Activated CD4-positive, alpha-beta memory T cell treated with anti-CD3 and anti-CD28 coated beads for 36 hours (primary cell): ENCODE results near the gene ABCA4. TPM values are rescaled to one million over a fixed set of nuclear protein-coding genes. Genes with fewer than 3 reads are reported as not detected.

Experiments used
- CTCF ChIA-PET: fragments of 350-600 bp; sonication (Branson Sonifier 250); formaldehyde crosslinking; loops from one replicate; lab custom pipeline; 2021; ENCODE audit warnings: antibody characterized with exemption, inconsistent platforms; lab: Charles Lee
- POLR2A ChIA-PET: fragments of 350-600 bp; sonication (Branson Sonifier 250); formaldehyde crosslinking; loops from one replicate; lab custom pipeline; 2021; ENCODE audit warnings: antibody characterized with exemption; lab: Charles Lee
- DNase-seq: peaks from one replicate; pipeline ENCODE4 v3.0.0-alpha.2; 2020
- H3K27ac Mint-ChIP-seq: one replicate; pipeline ENCODE4 v1.8.0; 2021; ENCODE audit warnings: mixed read lengths
- H3K27me3 Mint-ChIP-seq: one replicate; pipeline ENCODE4 v1.8.0; 2021; ENCODE audit warnings: mixed read lengths
- H3K36me3 Mint-ChIP-seq: one replicate; pipeline ENCODE4 v1.8.0; 2021; ENCODE audit warnings: mixed read lengths
- H3K4me1 Mint-ChIP-seq: one replicate; pipeline ENCODE4 v1.8.0; 2021; ENCODE audit warnings: low read depth, mixed read lengths
- H3K4me3 Mint-ChIP-seq: one replicate; pipeline ENCODE4 v1.8.0; 2021; ENCODE audit warnings: mild to moderate bottlenecking, mixed read lengths
- H3K9me3 Mint-ChIP-seq: one replicate; pipeline ENCODE4 v1.8.0; 2021; ENCODE audit warnings: mixed read lengths
- intact Hi-C: fragments of 100-400 bp; cut with micrococcal nuclease; formaldehyde crosslinking; loops from one replicate; pipeline ENCODE4 v1.15.1; 2023
- total RNA-seq, 2 experiments: library from RNA; stranded (reverse); gene quantifications; one replicate each; pipeline ENCODE4 v1.2.3, GENCODE V29; 2021

Gene ABCA4
- total RNA-seq, 2 experiments from 2014 or later = not detected

DNA sequence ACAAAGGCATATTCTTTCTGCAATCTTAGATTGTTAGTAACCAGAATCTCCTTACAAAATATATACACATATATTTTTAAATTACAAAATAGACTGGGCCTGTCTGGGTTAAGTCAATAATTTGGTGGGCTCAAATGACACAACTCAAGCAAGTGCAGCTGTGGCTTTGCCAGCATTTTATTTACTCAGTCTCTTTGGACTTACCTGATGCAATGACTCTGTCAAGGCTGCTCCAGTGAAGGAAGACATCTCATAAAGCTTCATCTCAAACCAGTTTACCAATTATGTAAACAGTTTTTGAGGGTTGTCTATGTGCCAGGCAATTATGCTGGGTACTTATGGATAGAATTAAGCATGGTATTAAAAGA is 22.8 kb upstream of the ABCA4 start:
- Mint-ChIP-seq H3K27me3 (no peaks in the 10 kb centered on the region), H3K9me3 (no peaks in the 10 kb centered on the region), H3K4me1 (no peaks in the 10 kb centered on the region), H3K4me3 (no peak overlapping the region), H3K27ac (no peak overlapping the region), H3K36me3 (no peaks in the 10 kb centered on the region)
- DNase-seq = no peak
- ChIA-PET CTCF (interaction anchor here (0.7 kb wide), 1 partner anchor 118 kb away, joined by 3 read pairs; no protein-coding TSS in a partner anchor), POLR2A (no interaction called here)
- intact Hi-C loops = no loop called here

GRCh38 chr1:94143173-94143808 is 22.3 kb upstream of the ABCA4 start:
- intact Hi-C loops = no loop called here
- DNase-seq = no peak
- Mint-ChIP-seq H3K36me3 (no peaks in the 10 kb centered on the region), H3K27me3 (no peaks in the 10 kb centered on the region), H3K4me1 (no peaks in the 10 kb centered on the region), H3K4me3 (no peak overlapping the region), H3K27ac (no peak overlapping the region), H3K9me3 (no peaks in the 10 kb centered on the region)
- POLR2A ChIA-PET = no interaction called here
- CTCF ChIA-PET = interaction anchor here (0.7 kb wide), 1 partner anchor 118 kb away, joined by 3 read pairs; no protein-coding TSS in a partner anchor

GRCh38 chr1:94142583-94142982 is 21.6 kb upstream of the ABCA4 start:
- intact Hi-C loops = no loop called here
- Mint-ChIP-seq H3K4me1 (no peaks in the 10 kb centered on the region), H3K27me3 (no peaks in the 10 kb centered on the region), H3K27ac (no peak overlapping the region), H3K9me3 (no peaks in the 10 kb centered on the region), H3K36me3 (no peaks in the 10 kb centered on the region), H3K4me3 (no peak overlapping the region)
- DNase-seq = no peak
- POLR2A ChIA-PET = no interaction called here
- CTCF ChIA-PET = no interaction called here

DNA sequence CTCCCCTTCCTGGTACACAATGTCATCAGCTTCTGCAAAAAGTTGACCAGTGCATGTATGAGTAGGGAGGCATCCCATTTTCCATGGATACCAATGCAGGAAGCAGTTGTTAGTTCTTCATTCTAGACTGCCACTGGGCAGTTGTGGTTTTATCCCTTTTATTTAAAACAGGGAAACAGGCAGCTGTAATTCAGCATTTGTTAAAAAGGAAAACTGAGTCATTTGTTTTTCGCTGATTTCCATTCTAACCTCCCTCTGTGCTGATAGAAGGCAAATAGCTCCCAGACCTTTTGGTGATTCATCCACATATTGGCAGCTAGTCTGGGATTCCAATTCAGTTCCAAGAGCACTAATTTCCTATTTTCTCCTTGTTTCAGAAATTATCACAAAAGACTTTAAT is 21.1 kb upstream of the ABCA4 start:
- H3K4me3 Mint-ChIP-seq = no peak overlapping the region
- ChIA-PET CTCF (no interaction called here), POLR2A (no interaction called here)
- no peak for DNase-seq
- no peaks in the 10 kb centered on the region for H3K27me3 Mint-ChIP-seq
- H3K4me1 Mint-ChIP-seq = no peaks in the 10 kb centered on the region
- no peak overlapping the region for H3K27ac Mint-ChIP-seq
- intact Hi-C loops = no loop called here
- no peaks in the 10 kb centered on the region for H3K9me3 Mint-ChIP-seq
- H3K36me3 Mint-ChIP-seq = no peaks in the 10 kb centered on the region

DNA sequence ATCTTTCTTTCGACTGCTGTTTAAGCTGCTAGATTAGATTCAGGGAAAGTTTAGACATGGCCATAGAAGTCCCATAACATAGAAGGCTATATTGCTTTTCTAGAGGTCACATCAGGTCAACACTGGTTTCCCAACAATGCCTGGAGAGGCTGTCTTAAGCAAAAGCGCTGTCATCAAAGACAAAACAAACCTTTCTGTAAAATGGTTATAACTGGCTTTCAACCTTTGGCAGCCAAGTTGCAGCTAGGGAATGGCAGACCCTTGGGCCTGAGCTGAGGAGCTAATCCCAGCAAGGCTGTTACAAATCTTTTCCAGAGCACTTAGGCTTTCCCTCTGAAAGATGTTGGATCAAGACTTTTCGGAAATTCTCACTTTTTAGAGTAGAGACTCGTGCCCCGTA is 11.2 kb upstream of the ABCA4 start:
- CTCF ChIA-PET = no interaction called here
- intact Hi-C loops = no loop called here
- DNase-seq = no peak

GRCh38 chr1:94130851-94131595 is 10.1 kb upstream of the ABCA4 start:
- intact Hi-C loops = no loop called here
- H3K4me3 Mint-ChIP-seq = no peak overlapping the region
- H3K27me3 Mint-ChIP-seq = peaks cover 8% of the 10 kb centered on the region
- DNase-seq = no peak
- ChIA-PET POLR2A (no interaction called here), CTCF (no interaction called here)
- no peaks in the 10 kb centered on the region for H3K4me1 Mint-ChIP-seq
- H3K27ac Mint-ChIP-seq = no peak overlapping the region
- peaks cover 9% of the 10 kb centered on the region for H3K9me3 Mint-ChIP-seq
- H3K36me3 Mint-ChIP-seq = no peaks in the 10 kb centered on the region

More for the DNA sequence above, 11.2 kb upstream of the ABCA4 start:
- Mint-ChIP-seq H3K4me3 (no peak overlapping the region), H3K4me1 (no peaks in the 10 kb centered on the region), H3K27me3 (peaks cover 10% of the 10 kb centered on the region), H3K9me3 (peaks cover 9% of the 10 kb centered on the region), H3K36me3 (no peaks in the 10 kb centered on the region), H3K27ac (no peak overlapping the region)
- POLR2A ChIA-PET = no interaction called here

- intact Hi-C loops = no loop called here
Observed at GRCh38 chr1:94126651-94127050, 5.7 kb upstream of the ABCA4 start.

GRCh38 chr1:94125551-94126514 is 4.9 kb upstream of the ABCA4 start:
- POLR2A ChIA-PET = no interaction called here
- DNase-seq = no peak
- Mint-ChIP-seq H3K4me3 (no peak overlapping the region), H3K27ac (no peak overlapping the region), H3K9me3 (no peaks in the 10 kb centered on the region), H3K27me3 (no peaks in the 10 kb centered on the region), H3K4me1 (no peaks in the 10 kb centered on the region), H3K36me3 (no peaks in the 10 kb centered on the region)
- intact Hi-C loops = no loop called here
- CTCF ChIA-PET = no interaction called here

More at GRCh38 chr1:94126651-94127050, 5.7 kb upstream of the ABCA4 start:
- Mint-ChIP-seq H3K9me3 (no peaks in the 10 kb centered on the region), H3K27me3 (peaks cover 4% of the 10 kb centered on the region), H3K4me3 (no peak overlapping the region), H3K27ac (no peak overlapping the region), H3K4me1 (no peaks in the 10 kb centered on the region), H3K36me3 (no peaks in the 10 kb centered on the region)
- DNase-seq = no peak
- ChIA-PET CTCF (no interaction called here), POLR2A (no interaction called here)

GRCh38 chr1:94124538-94124937 is 3.6 kb upstream of the ABCA4 start:
- POLR2A ChIA-PET = no interaction called here
- Mint-ChIP-seq H3K27ac (no peak overlapping the region), H3K36me3 (no peaks in the 10 kb centered on the region), H3K4me1 (no peaks in the 10 kb centered on the region), H3K4me3 (no peak overlapping the region), H3K9me3 (no peaks in the 10 kb centered on the region), H3K27me3 (peaks cover 5% of the 10 kb centered on the region)
- intact Hi-C loops = no loop called here
- CTCF ChIA-PET = no interaction called here
- no peak for DNase-seq

DNA sequence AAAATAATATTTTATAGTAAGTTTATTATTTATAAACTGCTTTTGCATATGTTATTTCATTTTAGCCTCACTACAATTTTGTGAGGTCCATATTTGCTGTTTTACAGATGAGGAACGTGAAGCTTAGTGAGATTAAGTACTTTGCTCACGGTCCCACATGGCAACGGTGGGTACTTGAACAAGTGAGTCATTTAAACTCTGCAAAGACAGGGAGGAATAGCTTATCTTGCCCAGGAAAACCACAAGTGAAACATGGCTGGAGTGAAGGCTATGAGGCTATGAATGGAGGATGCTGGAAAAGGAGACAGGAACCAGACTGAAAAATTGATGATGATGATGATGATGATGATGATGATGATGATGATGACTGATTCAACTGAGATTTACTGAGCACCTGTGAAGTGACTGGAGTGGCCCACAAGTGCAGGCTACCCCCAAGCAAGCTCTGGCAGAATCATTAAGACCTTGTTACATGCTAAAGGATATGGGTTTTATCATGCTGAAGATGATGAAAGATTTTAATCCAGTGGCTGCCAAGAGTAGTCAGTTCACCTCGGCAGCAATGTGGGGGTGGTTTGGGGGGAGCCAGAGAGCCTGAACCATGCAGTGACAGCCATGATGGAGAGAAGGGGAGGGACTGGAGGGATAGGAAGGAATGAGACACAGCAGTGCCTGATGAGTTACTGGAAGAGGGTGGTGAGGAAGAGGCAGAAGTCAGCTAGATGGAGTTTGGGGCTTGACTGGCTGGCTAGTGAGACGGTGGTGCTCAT is 1.4 kb upstream of the ABCA4 start:
- ChIA-PET CTCF (no interaction called here), POLR2A (no interaction called here)
- Mint-ChIP-seq H3K27ac (no peak overlapping the region), H3K27me3 (peaks cover 8% of the 10 kb centered on the region), H3K9me3 (no peaks in the 10 kb centered on the region), H3K36me3 (no peaks in the 10 kb centered on the region), H3K4me1 (no peaks in the 10 kb centered on the region), H3K4me3 (no peak overlapping the region)
- DNase-seq = no peak
- intact Hi-C loops = no loop called here

DNA sequence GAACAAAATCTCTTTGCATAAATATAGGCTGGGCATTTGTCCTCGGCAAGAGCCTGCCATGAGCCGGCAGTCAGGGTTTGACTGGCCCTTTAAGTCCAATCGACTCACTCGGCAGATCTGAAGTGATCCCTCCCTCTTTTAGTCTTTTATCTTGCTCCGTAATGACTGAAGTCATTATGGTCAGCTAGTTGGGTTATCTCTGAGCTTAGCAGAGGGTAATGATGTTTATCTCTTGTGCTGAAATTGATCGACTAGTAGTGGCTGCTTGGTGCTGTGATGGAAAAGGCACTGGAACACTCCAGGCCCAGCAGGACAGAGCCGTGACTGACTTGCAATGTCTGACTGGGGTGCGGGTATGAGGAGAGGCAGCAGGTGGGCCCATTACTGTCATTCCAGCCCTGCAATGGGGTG is 468 bp upstream of the ABCA4 start:
- H3K4me3 Mint-ChIP-seq = no peak overlapping the region

DNA sequence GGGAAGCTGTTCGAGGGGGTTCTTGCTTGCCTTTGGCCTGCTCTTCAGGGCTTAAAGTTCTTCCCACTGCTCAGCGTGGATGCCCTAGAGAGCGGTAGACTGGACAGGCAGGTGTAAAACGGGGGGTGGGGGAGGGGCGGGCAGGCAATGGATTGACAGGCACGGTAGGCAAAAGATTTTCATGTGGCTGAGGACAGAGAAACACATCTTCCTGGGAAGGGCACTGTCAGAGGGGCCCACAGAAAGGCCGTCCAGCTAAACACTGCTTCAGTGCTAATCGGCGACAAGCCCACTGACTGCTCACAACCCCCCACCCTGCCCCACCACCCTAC is 412 bp downstream of the ABCA4 start:
- CTCF ChIA-PET = no interaction called here
- Mint-ChIP-seq H3K4me3 (no peak overlapping the region), H3K4me1 (no peaks in the 10 kb centered on the region), H3K36me3 (no peaks in the 10 kb centered on the region), H3K9me3 (no peaks in the 10 kb centered on the region), H3K27me3 (peaks cover 8% of the 10 kb centered on the region), H3K27ac (no peak overlapping the region)
- DNase-seq = no peak
- POLR2A ChIA-PET = no interaction called here
- intact Hi-C loops = no loop called here

More for the DNA sequence above, 468 bp upstream of the ABCA4 start:
- intact Hi-C loops = no loop called here
- H3K4me1 Mint-ChIP-seq = no peaks in the 10 kb centered on the region
- no peaks in the 10 kb centered on the region for H3K9me3 Mint-ChIP-seq
- H3K27ac Mint-ChIP-seq = no peak overlapping the region
- no peak for DNase-seq
- no peaks in the 10 kb centered on the region for H3K36me3 Mint-ChIP-seq
- ChIA-PET POLR2A (no interaction called here), CTCF (no interaction called here)
- H3K27me3 Mint-ChIP-seq = peaks cover 8% of the 10 kb centered on the region
